Fibroblast of pulmonary artery (primary cell): ENCODE data around the gene COG6.

Experiments
- DNase-seq: peaks from one replicate; pipeline ENCODE4 v3.0.0-alpha.2; 2010; ENCODE audit warnings: low read depth
- H3K4me3 ChIP-seq: replicated peaks from 2 replicates; pipeline ENCODE4 v1.5.1; 2011; ENCODE audit warnings: low read depth, mild to moderate bottlenecking, control low read depth, low read length, moderate library complexity
- TF ChIP-seq, protein P1 (sequence below): IDR thresholded peaks from 2 replicates; pipeline ENCODE4 v1.5.1; 2011; ENCODE audit warnings: mild to moderate bottlenecking, control low read depth, low read length, inconsistent platforms; ENCODE audit errors: missing control alignments

The COG6 gene

GRCh38 chr13:39623466-39623865 lies 32.0 kb upstream of the COG6 start:
- H3K4me3 ChIP-seq: no peak overlapping the region
- DNase-seq: no peak
- TF ChIP-seq, protein P1, sequence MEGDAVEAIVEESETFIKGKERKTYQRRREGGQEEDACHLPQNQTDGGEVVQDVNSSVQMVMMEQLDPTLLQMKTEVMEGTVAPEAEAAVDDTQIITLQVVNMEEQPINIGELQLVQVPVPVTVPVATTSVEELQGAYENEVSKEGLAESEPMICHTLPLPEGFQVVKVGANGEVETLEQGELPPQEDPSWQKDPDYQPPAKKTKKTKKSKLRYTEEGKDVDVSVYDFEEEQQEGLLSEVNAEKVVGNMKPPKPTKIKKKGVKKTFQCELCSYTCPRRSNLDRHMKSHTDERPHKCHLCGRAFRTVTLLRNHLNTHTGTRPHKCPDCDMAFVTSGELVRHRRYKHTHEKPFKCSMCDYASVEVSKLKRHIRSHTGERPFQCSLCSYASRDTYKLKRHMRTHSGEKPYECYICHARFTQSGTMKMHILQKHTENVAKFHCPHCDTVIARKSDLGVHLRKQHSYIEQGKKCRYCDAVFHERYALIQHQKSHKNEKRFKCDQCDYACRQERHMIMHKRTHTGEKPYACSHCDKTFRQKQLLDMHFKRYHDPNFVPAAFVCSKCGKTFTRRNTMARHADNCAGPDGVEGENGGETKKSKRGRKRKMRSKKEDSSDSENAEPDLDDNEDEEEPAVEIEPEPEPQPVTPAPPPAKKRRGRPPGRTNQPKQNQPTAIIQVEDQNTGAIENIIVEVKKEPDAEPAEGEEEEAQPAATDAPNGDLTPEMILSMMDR: no peak

DNA sequence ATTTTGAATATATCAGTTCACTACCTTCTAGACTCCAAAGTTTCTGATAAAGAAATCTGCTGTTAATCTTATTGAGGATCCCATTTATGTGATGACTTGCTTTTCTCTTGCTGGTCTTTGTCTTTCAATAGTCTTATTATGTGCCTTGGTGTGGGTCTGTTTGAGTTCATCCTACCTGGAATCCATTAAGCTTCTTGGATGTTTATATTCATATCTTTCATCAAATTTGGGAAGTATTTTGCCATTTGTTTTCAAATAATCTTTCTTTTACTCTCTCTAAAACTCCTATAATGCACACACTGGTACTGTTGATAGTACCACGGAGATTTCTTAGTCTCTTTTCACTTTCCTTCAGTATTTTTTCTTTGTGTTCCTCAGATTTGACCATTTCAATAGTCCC lies 24.2 kb upstream of the COG6 start:
- DNase-seq: no peak
- TF ChIP-seq, protein P1: no peak
- no peak overlapping the region for H3K4me3 ChIP-seq

- H3K4me3 ChIP-seq: no peak overlapping the region
- TF ChIP-seq, protein P1: no peak
- no peak for DNase-seq
Measured at GRCh38 chr13:39632994-39633393, 22.5 kb upstream of the COG6 start.

DNA sequence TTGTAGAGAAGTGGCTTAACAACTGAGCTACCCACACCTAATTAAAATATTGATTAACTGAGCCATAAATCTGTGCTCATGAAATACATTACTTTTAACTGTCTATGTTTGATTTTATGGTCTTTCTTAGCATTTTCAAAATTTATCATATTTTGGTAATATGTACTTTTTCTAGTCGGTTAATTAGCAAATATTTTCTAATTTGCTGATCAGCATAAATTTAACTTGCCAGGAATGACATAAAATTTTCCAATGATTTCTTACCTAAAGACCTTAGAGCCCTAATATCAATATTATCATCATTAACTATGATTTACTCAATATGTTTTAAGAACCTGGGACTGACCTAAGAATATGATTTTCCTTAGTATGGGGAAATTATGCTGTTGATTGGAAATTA lies 19.9 kb upstream of the COG6 start:
- TF ChIP-seq, protein P1: no peak
- no peak for DNase-seq
- no peak overlapping the region for H3K4me3 ChIP-seq

GRCh38 chr13:39637890-39638289 lies 17.6 kb upstream of the COG6 start:
- TF ChIP-seq, protein P1: no peak
- DNase-seq: no peak
- no peak overlapping the region for H3K4me3 ChIP-seq

DNA sequence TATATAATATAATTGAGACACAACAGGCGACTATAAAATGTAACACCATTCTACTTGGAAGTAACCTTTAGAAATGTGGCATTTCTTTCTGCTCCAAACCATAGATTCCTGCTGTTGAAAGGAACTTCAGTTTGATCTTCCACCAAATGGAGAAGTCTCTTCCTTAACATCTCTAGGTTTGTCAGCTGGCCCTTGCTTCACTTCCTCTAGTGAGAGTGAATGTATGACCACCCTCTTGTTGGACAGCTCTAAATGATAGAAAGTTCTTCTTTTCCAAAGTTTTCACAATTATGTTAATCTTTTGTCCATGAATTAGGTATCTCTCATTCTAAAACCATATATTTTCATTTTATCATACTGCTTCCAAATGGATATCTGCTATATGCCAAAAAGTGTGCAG lies 13.8 kb upstream of the COG6 start:
- TF ChIP-seq, protein P1: no peak
- DNase-seq: no peak
- H3K4me3 ChIP-seq: no peak overlapping the region

GRCh38 chr13:39646122-39646521 lies 9.3 kb upstream of the COG6 start:
- no peak for DNase-seq
- H3K4me3 ChIP-seq: no peak overlapping the region
- TF ChIP-seq, protein P1: no peak
